Panc1 (cell line): ENCODE data around the gene CFAP100.

Experiments used
- CTCF ChIP-seq: fragments of 450-650 bp; IDR thresholded peaks from 2 replicates; pipeline ENCODE4 v1.5.1; 2017; ENCODE audit warnings: mild to moderate bottlenecking
- POLR2AphosphoS5 ChIP-seq: IDR thresholded peaks from 2 replicates; pipeline ENCODE4 v1.6.1; 2012; ENCODE audit warnings: mild to moderate bottlenecking, low read depth, low read length, moderate library complexity

GRCh38 chr3:126459111-126459762, 64.5 kb downstream of the CFAP100 start:
- TF ChIP-seq POLR2AphosphoS5 (no peak), CTCF (no peak)
